CD4-positive, CD25-positive, alpha-beta regulatory T cell (primary cell): ENCODE data around the gene LRRN4CL. TPM values are rescaled to one million over a fixed set of nuclear protein-coding genes. Genes with fewer than 3 reads are reported as not detected.
"Not testable (repeated sequence)": the region's sequence is repeated elsewhere in the genome, so short reads cannot be mapped to it uniquely, and the experiment has no call there.

Experiments used
- ATAC-seq, 2 donors: fragments of 150-1000 bp; cut with Tn5 transposase; one replicate each; pipeline ENCODE4 v1.10.0; 2021; ENCODE audit warnings: low read depth in 2 of 2, moderate number of reproducible peaks in 2 of 2, moderate library complexity in 1 of 2
- DNase-seq, 3 donors: peaks; one replicate each; pipeline versions ENCODE4 v3.0.0 to v3.0.0-alpha.2; 2012 to 2022; ENCODE audit warnings: mixed read lengths in 1 of 3
- H3K27ac ChIP-seq: one replicate; pipeline ENCODE4 v1.7.0; 2013; ENCODE audit warnings: mild to moderate bottlenecking, low read length; ENCODE audit not compliant: insufficient read depth, poor library complexity, severe bottlenecking
- H3K27me3 ChIP-seq: one replicate; pipeline ENCODE4 v1.7.0; 2013; ENCODE audit warnings: low read length; ENCODE audit not compliant: control insufficient read depth, insufficient read depth
- H3K36me3 ChIP-seq: one replicate; pipeline ENCODE4 v1.7.0; 2013; ENCODE audit warnings: mild to moderate bottlenecking, low read length, moderate library complexity; ENCODE audit not compliant: control insufficient read depth, insufficient read depth
- H3K4me1 ChIP-seq: 2 replicates; pipeline ENCODE4 v1.7.0; 2013; ENCODE audit warnings: mild to moderate bottlenecking, low read length; ENCODE audit not compliant: insufficient read depth, control insufficient read depth, poor library complexity, severe bottlenecking
- H3K4me3 ChIP-seq: one replicate; pipeline ENCODE4 v1.7.0; 2013; ENCODE audit warnings: low read depth, mild to moderate bottlenecking, low read length, moderate library complexity
- H3K9me3 ChIP-seq, 2 experiments: 1 replicate in 1 of 2; 2 replicates in 1 of 2; pipeline ENCODE4 v1.7.0; 2013; ENCODE audit warnings: low read length in 2 of 2, mild to moderate bottlenecking in 1 of 2, moderate library complexity in 1 of 2; ENCODE audit not compliant: control insufficient read depth in 2 of 2
- H3K27ac Mint-ChIP-seq, 3 donors: one replicate each; pipeline ENCODE4 v1.8.0; 2020 to 2022; ENCODE audit warnings: mild to moderate bottlenecking in 3 of 3, mixed read lengths in 3 of 3, moderate library complexity in 2 of 3
- H3K27me3 Mint-ChIP-seq: one replicate; pipeline ENCODE4 v1.8.0; 2022; ENCODE audit warnings: mild to moderate bottlenecking, mixed read lengths
- H3K36me3 Mint-ChIP-seq: one replicate; pipeline ENCODE4 v1.8.0; 2020; ENCODE audit warnings: mixed read lengths
- H3K4me1 Mint-ChIP-seq, 4 donors: one replicate each; pipeline ENCODE4 v1.8.0; 2020 to 2022; ENCODE audit warnings: mixed read lengths in 4 of 4, mild to moderate bottlenecking in 1 of 4
- H3K4me3 Mint-ChIP-seq, 4 donors: one replicate each; pipeline ENCODE4 v1.8.0; 2020 to 2022; ENCODE audit warnings: mild to moderate bottlenecking in 4 of 4, mixed read lengths in 4 of 4, moderate library complexity in 3 of 4
- H3K9me3 Mint-ChIP-seq, 7 donors: one replicate each; pipeline ENCODE4 v1.8.0; 2020 to 2022; ENCODE audit warnings: mixed read lengths in 7 of 7, mild to moderate bottlenecking in 3 of 7, moderate library complexity in 2 of 7
- polyA plus RNA-seq, 4 donors: library from polyadenylated mRNA; unstranded; fragments of 300-500 nt; fragmentation: Illumina TruSeq; gene quantifications; one replicate each; pipeline ENCODE4 v1.2.3, GENCODE V29; 2021
- total RNA-seq: library from RNA; stranded (reverse); gene quantifications from one replicate; pipeline ENCODE4 v1.2.3, GENCODE V29; 2022

Gene LRRN4CL
- total and polyA plus RNA-seq, 5 donors from 2014 or later = not detected

DNA sequence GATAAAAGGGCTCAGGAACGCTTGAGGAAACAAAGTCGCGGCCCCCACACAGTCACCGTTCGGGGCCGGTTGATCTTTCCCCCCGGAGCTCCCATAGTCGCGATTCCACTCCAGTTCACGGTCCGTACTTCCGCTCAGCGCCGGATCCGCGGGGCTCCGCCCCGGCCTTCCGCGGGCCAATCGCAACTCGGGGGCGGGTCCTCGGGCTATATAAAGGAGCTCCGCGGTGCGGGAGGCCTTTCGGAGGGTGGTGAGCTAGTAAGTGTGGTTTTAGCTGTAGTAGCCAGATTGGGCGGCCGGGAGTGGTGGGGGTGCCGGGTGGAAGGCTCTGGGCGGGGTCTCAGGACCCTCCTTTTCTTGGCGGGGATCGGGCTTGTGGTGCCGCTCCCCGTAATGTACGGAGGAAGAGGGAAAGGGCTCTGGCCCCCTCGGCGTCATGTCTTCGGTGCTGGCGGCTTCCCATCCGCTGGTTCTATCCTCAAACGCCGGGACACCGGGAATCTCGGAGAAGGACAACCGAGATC lies 24.2 kb downstream of the LRRN4CL start, which contains the start of the genes C11orf98 and CSKMT:
TSS of gene C11orf98 (minus strand) at position 136 of the 524 bp plus-strand sequence. CDS start at position 95, 41 bp downstream.
TSS of gene CSKMT (plus strand) at position 238 of the 524 bp plus-strand sequence. CDS start 568 bp downstream, outside the sequence.
- peaks cover 7% of the 10 kb centered on the region for H3K36me3 Mint-ChIP-seq
- H3K9me3 Mint-ChIP-seq = no peaks in the 10 kb centered on the region
- peaks cover 4% of the 10 kb centered on the region for H3K27me3 Mint-ChIP-seq
- Histone ChIP-seq H3K27ac (peak within 1 kb of the TSS; percentile 89), H3K4me3 (peak within 1 kb of the TSS; percentile 93), H3K36me3 (peaks cover 17% of the 10 kb centered on the region), H3K4me1 (peaks cover 41% of the 10 kb centered on the region), H3K27me3 (no peaks in the 10 kb centered on the region), H3K9me3 (no peaks in the 10 kb centered on the region)
- ATAC-seq (peak; percentile 92 to 94), DNase-seq (peak; percentile 90 to 96 (median 94))
- H3K4me3 Mint-ChIP-seq = peak within 1 kb of the TSS; percentile 96 to 100 (median 97)
- H3K27ac Mint-ChIP-seq = peak within 1 kb of the TSS; percentile 91 to 97 (median 93)
- peaks cover 1 to 60% (median 30%) of the 10 kb centered on the region in 4 donors for H3K4me1 Mint-ChIP-seq

GRCh38 chr11:62664405-62665074 lies 24.8 kb downstream of the LRRN4CL start:
- Mint-ChIP-seq H3K4me1 (peaks cover 0 to 55% (median 27%) of the 10 kb centered on the region in 4 donors), H3K27me3 (peaks cover 4% of the 10 kb centered on the region), H3K9me3 (no peaks in the 10 kb centered on the region), H3K27ac (peak overlapping the region; percentile 91 to 97 (median 93)), H3K4me3 (peak overlapping the region; percentile 96 to 100 (median 97)), H3K36me3 (peaks cover 7% of the 10 kb centered on the region)
- H3K27ac ChIP-seq = peak overlapping the region; percentile 89
- peaks cover 41% of the 10 kb centered on the region for H3K4me1 ChIP-seq
- H3K4me3 ChIP-seq = peak overlapping the region; percentile 93
- no peaks in the 10 kb centered on the region for H3K27me3 ChIP-seq
- peaks cover 17% of the 10 kb centered on the region for H3K36me3 ChIP-seq
- ATAC-seq (peak; percentile 45 to 57), DNase-seq (peak in 2 of 3 donors; percentile 48 to 83)
- H3K9me3 ChIP-seq = no peaks in the 10 kb centered on the region

- Mint-ChIP-seq H3K27me3 (peaks cover 5% of the 10 kb centered on the region), H3K9me3 (no peaks in the 10 kb centered on the region), H3K36me3 (no peaks in the 10 kb centered on the region), H3K4me3 (peak overlapping the region in 1 of 4 donors; percentile 43), H3K4me1 (peaks cover 6 to 19% (median 10%) of the 10 kb centered on the region in 4 donors), H3K27ac (no peak overlapping the region)
- no peak overlapping the region for H3K4me3 ChIP-seq
- peaks cover 17% of the 10 kb centered on the region for H3K4me1 ChIP-seq
- no peaks in the 10 kb centered on the region for H3K9me3 ChIP-seq
- H3K27me3 ChIP-seq = no peaks in the 10 kb centered on the region
- no peak overlapping the region for H3K27ac ChIP-seq
- no peaks in the 10 kb centered on the region for H3K36me3 ChIP-seq
- DNase-seq (no peak), ATAC-seq (no peak)
Observed at GRCh38 chr11:62656796-62657429, 32.4 kb downstream of the LRRN4CL start.

- DNase-seq = no peak
- no peaks in the 10 kb centered on the region for H3K9me3 Mint-ChIP-seq
Observed at GRCh38 chr11:62654297-62654696, 35.0 kb downstream of the LRRN4CL start.

DNA sequence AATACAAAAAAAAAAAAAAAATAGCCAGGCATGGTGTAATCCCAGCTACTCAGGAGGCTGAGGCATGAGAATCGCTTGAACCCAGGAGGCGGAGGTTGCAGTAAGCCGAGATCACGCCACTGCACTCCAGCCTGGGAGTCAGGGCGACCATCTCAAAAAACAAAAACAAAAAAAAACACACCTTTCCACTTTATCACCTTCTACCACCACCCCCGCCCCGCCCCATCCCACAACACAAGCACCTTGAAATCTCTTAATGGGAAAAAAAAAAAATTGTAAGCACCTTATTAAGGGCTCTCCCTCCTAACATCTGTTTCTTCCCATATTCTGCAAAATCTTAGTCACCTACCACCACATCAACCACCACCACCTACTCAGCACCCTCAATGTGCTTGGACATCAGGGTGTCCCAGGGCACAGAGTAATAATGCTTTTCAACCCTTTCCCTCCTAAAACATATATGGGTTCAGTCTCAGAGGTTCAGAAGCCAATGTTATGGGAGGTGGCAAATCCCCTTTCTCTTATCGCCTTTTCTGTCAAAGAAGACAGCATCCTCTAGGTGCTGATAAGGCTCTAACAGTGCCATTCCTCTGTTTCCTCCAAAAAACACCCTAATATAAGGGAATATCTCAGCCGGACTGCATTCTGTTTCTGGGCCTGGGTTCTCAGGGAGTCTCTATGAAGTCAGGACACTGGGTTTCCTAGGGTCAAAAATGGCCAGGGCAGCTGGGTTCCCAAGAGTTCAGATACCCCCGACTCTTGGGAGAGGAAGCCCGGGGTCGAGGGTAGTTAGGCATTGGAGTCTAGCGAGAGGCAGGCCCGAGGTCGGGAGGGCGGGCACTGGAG lies 36.9 kb downstream of the LRRN4CL start:
- peaks cover 12% of the 10 kb centered on the region for H3K36me3 ChIP-seq
- H3K9me3 ChIP-seq = no peaks in the 10 kb centered on the region
- peak overlapping the region; percentile 89 for H3K27ac ChIP-seq
- DNase-seq = peak in 2 of 3 donors; percentile 28 to 29
- H3K4me1 Mint-ChIP-seq = peaks cover 6 to 32% (median 18%) of the 10 kb centered on the region in 4 donors
- peak overlapping the region; percentile 91 to 92 (median 91) for H3K27ac Mint-ChIP-seq
- H3K36me3 Mint-ChIP-seq = no peaks in the 10 kb centered on the region
- H3K27me3 ChIP-seq = no peaks in the 10 kb centered on the region
- peaks cover 5% of the 10 kb centered on the region for H3K27me3 Mint-ChIP-seq
- ATAC-seq = no peak
- peak overlapping the region; percentile 91 to 97 (median 93) for H3K4me3 Mint-ChIP-seq
- H3K4me1 ChIP-seq = peaks cover 24% of the 10 kb centered on the region
- H3K9me3 Mint-ChIP-seq = no peaks in the 10 kb centered on the region
- H3K4me3 ChIP-seq = peak overlapping the region; percentile 94

More at GRCh38 chr11:62654297-62654696, 35.0 kb downstream of the LRRN4CL start:
- peaks cover 4% of the 10 kb centered on the region for H3K36me3 ChIP-seq
- no peak overlapping the region for H3K27ac ChIP-seq
- Mint-ChIP-seq H3K27me3 (peaks cover 5% of the 10 kb centered on the region), H3K4me1 (peaks cover 6 to 32% (median 18%) of the 10 kb centered on the region in 4 donors), H3K27ac (peak overlapping the region; percentile 48 to 91 (median 75)), H3K36me3 (no peaks in the 10 kb centered on the region), H3K4me3 (peak overlapping the region in 3 of 4 donors; percentile 70 to 90 (median 75))
- no peaks in the 10 kb centered on the region for H3K9me3 ChIP-seq
- no peaks in the 10 kb centered on the region for H3K27me3 ChIP-seq
- H3K4me1 ChIP-seq = peaks cover 24% of the 10 kb centered on the region
- ATAC-seq = no peak
- H3K4me3 ChIP-seq = no peak overlapping the region

DNA sequence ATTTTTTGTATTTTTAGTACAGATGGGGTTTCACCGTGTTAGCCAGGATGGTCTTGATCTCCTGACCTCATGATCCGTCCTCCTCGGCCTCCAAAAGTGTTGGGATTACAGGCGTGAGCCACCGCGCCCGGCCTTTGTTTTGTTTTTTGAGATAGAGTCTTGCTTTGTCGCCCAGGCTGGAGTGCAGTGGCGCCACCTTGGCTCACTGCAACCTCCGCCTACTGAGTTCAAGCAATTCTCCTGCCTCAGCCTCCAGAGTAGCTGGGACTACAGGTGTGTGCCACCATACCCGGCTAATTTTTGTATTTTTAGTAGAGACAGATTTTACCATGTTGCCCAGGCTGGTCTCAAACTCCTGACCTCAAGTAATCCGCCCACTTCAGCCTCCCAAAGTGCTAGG lies 39.0 kb downstream of the LRRN4CL start:
- H3K4me1 Mint-ChIP-seq = peaks cover 6 to 46% (median 24%) of the 10 kb centered on the region in 4 donors
- not testable (repeated sequence) for H3K9me3 Mint-ChIP-seq, H3K36me3 Mint-ChIP-seq, H3K27me3 Mint-ChIP-seq, H3K4me3 ChIP-seq, H3K27ac ChIP-seq, ATAC-seq, DNase-seq, H3K27me3 ChIP-seq, H3K9me3 ChIP-seq
- Histone ChIP-seq H3K4me1 (peaks cover 38% of the 10 kb centered on the region), H3K36me3 (peaks cover 12% of the 10 kb centered on the region)
- H3K27ac Mint-ChIP-seq = peak overlapping the region in 1 of 3 donors; percentile 58
- peak overlapping the region in 1 of 4 donors; percentile 8 for H3K4me3 Mint-ChIP-seq

- no peak overlapping the region for H3K27ac ChIP-seq
- H3K36me3 ChIP-seq = peaks cover 12% of the 10 kb centered on the region
Observed at GRCh38 chr11:62649486-62649885, 39.8 kb downstream of the LRRN4CL start.

More at GRCh38 chr11:62649486-62649885, 39.8 kb downstream of the LRRN4CL start:
- Mint-ChIP-seq H3K27me3 (peaks cover 5% of the 10 kb centered on the region), H3K27ac (no peak overlapping the region), H3K4me1 (peaks cover 6 to 53% (median 24%) of the 10 kb centered on the region in 4 donors), H3K9me3 (no peaks in the 10 kb centered on the region), H3K36me3 (no peaks in the 10 kb centered on the region), H3K4me3 (peak overlapping the region in 1 of 4 donors; percentile 21)
- Histone ChIP-seq H3K4me1 (peaks cover 46% of the 10 kb centered on the region), H3K4me3 (no peak overlapping the region), H3K27me3 (no peaks in the 10 kb centered on the region), H3K9me3 (no peaks in the 10 kb centered on the region)
- no peak for ATAC-seq
- DNase-seq = no peak
